ENCODE results near the gene ANXA11. TPM values are rescaled to one million over a fixed set of nuclear protein-coding genes. Genes with fewer than 3 reads are reported as not detected.

ANXA11 gene
- polyA plus RNA-seq, 1 donor from 2014 or later: not detected

- Histone ChIP-seq H3F3A (ENCODE audit: insufficient read depth, low read length, poor library complexity, severe bottlenecking) (no peaks in the 10 kb centered on the region), H3K4me3 (ENCODE audit: low read length) (no peak overlapping the region), H3K79me2 (replicated peaks; ENCODE audit: insufficient read depth, low read length) (no peaks in the 10 kb centered on the region), H3K9ac (ENCODE audit: low read length) (no peak overlapping the region), H3K9me3 (ENCODE audit: low read length) (no peaks in the 10 kb centered on the region), H3K27ac (ENCODE audit: low read length) (no peak overlapping the region), H2AFZ (ENCODE audit: low read depth, low read length) (no peak overlapping the region), H3K4me2 (ENCODE audit: low read length) (no peak overlapping the region), H4K20me1 (ENCODE audit: insufficient read depth) (no peaks in the 10 kb centered on the region), H3K27me3 (ENCODE audit: insufficient read depth, low read depth, low read length) (no peaks in the 10 kb centered on the region), H3K9me2 (ENCODE audit: insufficient read depth, low read length) (no peaks in the 10 kb centered on the region), H3K36me3 (ENCODE audit: insufficient read depth, low read length) (no peaks in the 10 kb centered on the region)
- TF ChIP-seq TAF1 (IDR thresholded peaks at IDR 0.05; ENCODE audit: low read depth): no peak
- no peak for TF ChIP-seq EZH2 (IDR thresholded peaks at IDR 0.05; ENCODE audit: borderline replicate concordance, insufficient read depth, low read length, poor library complexity, severe bottlenecking)
- no peak for TF ChIP-seq MXI1 (conservative IDR thresholded peaks at IDR 0.05; ENCODE audit: poor library complexity, severe bottlenecking)
- TF ChIP-seq RAD21 (conservative IDR thresholded peaks at IDR 0.05): no peak
- no peak for TF ChIP-seq CTCF (IDR thresholded peaks at IDR 0.05; ENCODE audit: poor library complexity, severe bottlenecking)
- no peak for TF ChIP-seq POLR2AphosphoS5 (IDR thresholded peaks at IDR 0.05)
- no peak for TF ChIP-seq SMC3 (conservative IDR thresholded peaks at IDR 0.05; ENCODE audit: poor library complexity)
Observed at GRCh38 chr10:80140251-80140650, 65.1 kb downstream of the ANXA11 start.

DNA sequence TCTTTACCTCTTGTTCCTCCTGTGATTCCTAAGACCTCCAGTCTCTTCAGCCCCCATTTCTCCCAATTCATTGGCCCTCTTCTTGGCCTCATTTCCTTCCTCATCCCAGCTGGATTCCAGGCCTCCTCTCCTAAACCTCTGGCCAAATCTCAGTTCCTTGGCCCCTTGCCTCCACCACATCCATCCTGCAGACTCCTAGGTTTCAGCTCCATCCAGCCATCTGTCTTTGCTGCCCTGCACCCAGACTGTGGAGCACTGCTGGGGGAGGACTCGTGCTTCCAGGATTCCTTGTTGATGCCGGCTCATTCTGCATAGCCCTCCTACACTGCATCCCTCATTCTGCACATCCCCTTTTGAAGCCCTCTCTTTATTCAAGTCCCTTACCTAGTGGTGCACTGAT, 66.1 kb downstream of the ANXA11 start:
- no peak overlapping the region for H3K4me3 ChIP-seq (ENCODE audit: low read length)
- TF ChIP-seq RAD21 (conservative IDR thresholded peaks at IDR 0.05): no peak
- TF ChIP-seq SMC3 (conservative IDR thresholded peaks at IDR 0.05; ENCODE audit: poor library complexity): no peak
- TF ChIP-seq CTCF (IDR thresholded peaks at IDR 0.05; ENCODE audit: poor library complexity, severe bottlenecking): no peak
- H3F3A ChIP-seq (ENCODE audit: insufficient read depth, low read length, poor library complexity, severe bottlenecking): no peaks in the 10 kb centered on the region
- no peaks in the 10 kb centered on the region for H4K20me1 ChIP-seq (ENCODE audit: insufficient read depth)
- no peak overlapping the region for H3K4me2 ChIP-seq (ENCODE audit: low read length)
- no peak overlapping the region for H3K9ac ChIP-seq (ENCODE audit: low read length)
- H3K36me3 ChIP-seq (ENCODE audit: insufficient read depth, low read length): no peaks in the 10 kb centered on the region
- no peak overlapping the region for H3K27ac ChIP-seq (ENCODE audit: low read length)
- no peaks in the 10 kb centered on the region for H3K27me3 ChIP-seq (ENCODE audit: insufficient read depth, low read depth, low read length)
- no peaks in the 10 kb centered on the region for H3K9me2 ChIP-seq (ENCODE audit: insufficient read depth, low read length)
- H2AFZ ChIP-seq (ENCODE audit: low read depth, low read length): no peak overlapping the region
- no peaks in the 10 kb centered on the region for H3K79me2 ChIP-seq (replicated peaks; ENCODE audit: insufficient read depth, low read length)
- H3K9me3 ChIP-seq (ENCODE audit: low read length): no peaks in the 10 kb centered on the region

DNA sequence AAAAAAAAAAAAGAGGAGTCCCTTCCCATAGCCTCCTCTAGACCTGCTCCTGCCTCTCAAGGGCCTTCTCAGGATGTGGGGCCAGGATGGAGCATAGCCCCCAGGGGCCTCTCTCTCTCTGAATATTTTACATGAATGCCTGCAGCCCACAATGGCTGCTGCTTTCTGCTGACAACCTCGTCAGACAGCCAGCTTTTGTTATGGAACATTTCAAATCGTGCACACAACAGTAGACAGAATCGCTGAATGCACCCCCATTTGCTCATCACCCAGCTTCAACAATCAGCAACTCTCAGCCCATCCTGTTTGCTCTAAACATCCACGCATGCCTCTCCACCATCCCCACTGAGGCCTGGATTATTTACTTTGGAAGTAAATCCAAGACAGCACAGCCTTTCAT, 67.4 kb downstream of the ANXA11 start:
- H3K9me3 ChIP-seq (ENCODE audit: low read length): no peaks in the 10 kb centered on the region
- TF ChIP-seq POLR2AphosphoS5 (IDR thresholded peaks at IDR 0.05): peak; percentile 67
- TF ChIP-seq MXI1 (conservative IDR thresholded peaks at IDR 0.05; ENCODE audit: poor library complexity, severe bottlenecking): no peak
- H3K27me3 ChIP-seq (ENCODE audit: insufficient read depth, low read depth, low read length): peaks cover 10% of the 10 kb centered on the region
- no peaks in the 10 kb centered on the region for H3F3A ChIP-seq (ENCODE audit: insufficient read depth, low read length, poor library complexity, severe bottlenecking)
- H2AFZ ChIP-seq (ENCODE audit: low read depth, low read length): no peak overlapping the region
- no peaks in the 10 kb centered on the region for H4K20me1 ChIP-seq (ENCODE audit: insufficient read depth)
- no peaks in the 10 kb centered on the region for H3K36me3 ChIP-seq (ENCODE audit: insufficient read depth, low read length)
- no peak overlapping the region for H3K27ac ChIP-seq (ENCODE audit: low read length)
- H3K4me3 ChIP-seq (ENCODE audit: low read length): no peak overlapping the region
- H3K79me2 ChIP-seq (replicated peaks; ENCODE audit: insufficient read depth, low read length): no peaks in the 10 kb centered on the region
- H3K9ac ChIP-seq (ENCODE audit: low read length): no peak overlapping the region
- no peak overlapping the region for H3K4me2 ChIP-seq (ENCODE audit: low read length)
- no peaks in the 10 kb centered on the region for H3K9me2 ChIP-seq (ENCODE audit: insufficient read depth, low read length)
